22Rv1 (cell line): Measurements from ENCODE around the gene CSRP1.
"Not testable (repeated sequence)": the region's sequence is repeated elsewhere in the genome, so short reads cannot be mapped to it uniquely, and the experiment has no call there.

Source experiments
- H3K27ac ChIP-seq: fragments of 450-650 bp; 2 replicates; pipeline ENCODE4 v1.5.1; 2017
- CTCF ChIP-seq: fragments of 450-650 bp; IDR thresholded peaks from 2 replicates; pipeline ENCODE4 v1.5.1; 2017; ENCODE audit warnings: mild to moderate bottlenecking
- ZFX ChIP-seq: fragments of 450-650 bp; IDR thresholded peaks from 2 replicates; pipeline ENCODE4 v1.6.1; 2017; ENCODE audit warnings: antibody characterized with exemption, borderline replicate concordance

CSRP1 gene

GRCh38 chr1:201479201-201479730 lies 27.7 kb downstream of the CSRP1 start:
- H3K27ac ChIP-seq: no peak overlapping the region; the same call in 1 of the 2 replicates
- TF ChIP-seq ZFX (no peak), CTCF (no peak)

GRCh38 chr1:201478666-201479065 lies 28.3 kb downstream of the CSRP1 start:
- not testable (repeated sequence) for H3K27ac ChIP-seq

GRCh38 chr1:201476670-201477344 lies 30.1 kb downstream of the CSRP1 start:
- TF ChIP-seq CTCF (no peak), ZFX (no peak)
- no peak overlapping the region for H3K27ac ChIP-seq

GRCh38 chr1:201475915-201476669 lies 30.8 kb downstream of the CSRP1 start:
- no peak overlapping the region for H3K27ac ChIP-seq
- TF ChIP-seq ZFX (no peak), CTCF (no peak)

GRCh38 chr1:201475130-201475529 lies 31.8 kb downstream of the CSRP1 start:
- no peak for TF ChIP-seq ZFX
- TF ChIP-seq CTCF: no peak

GRCh38 chr1:201473296-201473695 lies 33.6 kb downstream of the CSRP1 start:
- no peak overlapping the region for H3K27ac ChIP-seq
- TF ChIP-seq ZFX (no peak), CTCF (no peak)

More at GRCh38 chr1:201475130-201475529, 31.8 kb downstream of the CSRP1 start:
- H3K27ac ChIP-seq: no peak overlapping the region

- H3K27ac ChIP-seq: not testable (repeated sequence)
Observed at GRCh38 chr1:201472321-201472720, 34.6 kb downstream of the CSRP1 start.

- TF ChIP-seq CTCF (no peak), ZFX (no peak)
- H3K27ac ChIP-seq: no peak overlapping the region
Observed at GRCh38 chr1:201471772-201472171, 35.2 kb downstream of the CSRP1 start.
